ENCODE data around the gene ULBP3. TPM values are rescaled to one million over a fixed set of nuclear protein-coding genes. Genes with fewer than 3 reads are reported as not detected.

ULBP3 gene
- total RNA-seq, 1 experiment from 2014 or later, result 4.0 TPM

GRCh38 chr6:150102750-150103270 is 33.9 kb upstream of the ULBP3 start (continued):
- no peak for TF ChIP-seq ZNF532 (CRISPR knock-in tag; IDR thresholded peaks at IDR 0.05; ENCODE audit: borderline replicate concordance)
- no peak for TF ChIP-seq PRDM15 (CRISPR knock-in tag; IDR thresholded peaks at IDR 0.05)
- TF ChIP-seq JAZF1 (CRISPR knock-in tag; IDR thresholded peaks at IDR 0.05), result no peak
- no peak for TF ChIP-seq PREB (CRISPR knock-in tag; IDR thresholded peaks at IDR 0.05; ENCODE audit: borderline replicate concordance)
- TF ChIP-seq ZNF121 (CRISPR knock-in tag; IDR thresholded peaks at IDR 0.05), result no peak
- no peak for TF ChIP-seq SMAD3 (CRISPR knock-in tag; IDR thresholded peaks at IDR 0.05; ENCODE audit: borderline replicate concordance)
- TF ChIP-seq PRRX2 (CRISPR knock-in tag; IDR thresholded peaks at IDR 0.05), result no peak
- no peak for TF ChIP-seq ZNF396 (CRISPR knock-in tag; IDR thresholded peaks at IDR 0.05; ENCODE audit: borderline replicate concordance)
- TF ChIP-seq TP53 (CRISPR knock-in tag; IDR thresholded peaks at IDR 0.05), result no peak
- TF ChIP-seq RORB (CRISPR knock-in tag; IDR thresholded peaks at IDR 0.05), result no peak
- no peak for TF ChIP-seq OVOL2 (CRISPR knock-in tag; IDR thresholded peaks at IDR 0.05; ENCODE audit: borderline replicate concordance)
- no peak for TF ChIP-seq NFYB (CRISPR knock-in tag; conservative IDR thresholded peaks at IDR 0.05; ENCODE audit: low read depth)
- TF ChIP-seq CDX4 (CRISPR knock-in tag; IDR thresholded peaks at IDR 0.05; ENCODE audit: borderline replicate concordance), result no peak

- no peak for DNase-seq (ENCODE audit: low spot score)
- ChIA-PET POLR2A (no interaction called here), CTCF (interaction anchor here (0.9 kb wide), 1 partner anchor 20 kb away, joined by 3 read pairs; no protein-coding TSS in a partner anchor)
- Mint-ChIP-seq H3K9me3 (no peaks in the 10 kb centered on the region), H3K27ac (no peak overlapping the region), H3K36me3 (no peaks in the 10 kb centered on the region), H3K4me3 (no peak overlapping the region), H3K4me1 (no peaks in the 10 kb centered on the region), H3K27me3 (ENCODE audit: low read depth) (no peaks in the 10 kb centered on the region; the same call in 1 of the 2 replicates)
- no peak for ATAC-seq
- TF ChIP-seq SP1 (CRISPR knock-in tag; conservative IDR thresholded peaks at IDR 0.05), result no peak
- TF ChIP-seq ARID4B (CRISPR knock-in tag; IDR thresholded peaks at IDR 0.05; ENCODE audit: borderline replicate concordance), result no peak
- TF ChIP-seq SMAD3 (CRISPR knock-in tag; IDR thresholded peaks at IDR 0.05; ENCODE audit: borderline replicate concordance), result no peak
- TF ChIP-seq RELA (CRISPR knock-in tag; IDR thresholded peaks at IDR 0.05; ENCODE audit: borderline replicate concordance), result no peak
- TF ChIP-seq NR3C1 (CRISPR knock-in tag; conservative IDR thresholded peaks at IDR 0.05; ENCODE audit: low read depth), result no peak
- TF ChIP-seq E2F4 (CRISPR knock-in tag; IDR thresholded peaks at IDR 0.05; ENCODE audit: borderline replicate concordance, low read depth), result no peak
- TF ChIP-seq NFYB (CRISPR knock-in tag; conservative IDR thresholded peaks at IDR 0.05; ENCODE audit: low read depth), result no peak
Measured at GRCh38 chr6:150100745-150101144, 31.8 kb upstream of the ULBP3 start.
